ENCODE results near the gene ELOVL3.

DNA sequence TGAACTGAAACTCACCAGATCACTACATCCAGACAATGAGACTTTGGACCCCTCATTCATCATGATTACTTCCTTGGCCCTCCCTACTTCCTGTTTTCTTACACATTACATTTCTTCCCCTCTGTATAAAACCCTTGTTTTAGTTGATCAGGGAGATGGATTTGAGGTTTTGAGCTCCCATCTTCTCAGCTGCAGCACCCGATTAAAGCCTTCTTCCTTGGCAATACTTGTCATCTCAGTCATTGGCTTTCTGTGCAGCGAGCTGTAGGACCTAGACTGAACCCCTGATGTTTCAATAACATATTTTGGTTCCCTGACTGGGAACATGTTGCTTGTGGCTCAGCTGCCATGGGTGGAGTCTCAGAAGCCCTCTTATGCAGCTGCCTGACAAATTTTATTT lies 40.8 kb upstream of the ELOVL3 start:
- TF ChIP-seq JUNB (IDR thresholded peaks at IDR 0.05) = no peak
- TF ChIP-seq CTCF (IDR thresholded peaks at IDR 0.05 in 2 of 3, conservative IDR thresholded peaks at IDR 0.05 in 1 of 3; ENCODE audit: control insufficient read depth in 2 of 3, extremely low read depth in 1 of 3, insufficient read depth in 1 of 3, low read depth in 3 of 3, low read length in 3 of 3) = no peak
- no peak for TF ChIP-seq SPI1 (IDR thresholded peaks at IDR 0.05; ENCODE audit: borderline replicate concordance, insufficient read depth, low read depth, low read length)
- no peak for TF ChIP-seq EP300 (IDR thresholded peaks at IDR 0.05; ENCODE audit: borderline replicate concordance in 1 of 2, control insufficient read depth in 1 of 2, low read depth in 2 of 2, low read length in 2 of 2)
- TF ChIP-seq POLR2AphosphoS5 (IDR thresholded peaks at IDR 0.05; ENCODE audit: low read length) = no peak
- TF ChIP-seq TAF1 (IDR thresholded peaks at IDR 0.05; ENCODE audit: borderline replicate concordance, low read depth, low read length) = no peak
- no peak for TF ChIP-seq EZH2 (IDR thresholded peaks at IDR 0.05; ENCODE audit: borderline replicate concordance, control insufficient read depth, low read depth, low read length)
- TF ChIP-seq CBX5 (IDR thresholded peaks at IDR 0.05; ENCODE audit: low read depth) = no peak
- no peak for TF ChIP-seq MXI1 (IDR thresholded peaks at IDR 0.05; ENCODE audit: low read depth, low read length)
- no peak for TF ChIP-seq SUZ12 (IDR thresholded peaks at IDR 0.05; ENCODE audit: unreplicated experiment)
- no peak for TF ChIP-seq HCFC1 (IDR thresholded peaks at IDR 0.05; ENCODE audit: low read length)
- TF ChIP-seq POLR2AphosphoS2 (IDR thresholded peaks at IDR 0.05; ENCODE audit: low read depth, low read length) = no peak
- no peak for TF ChIP-seq POLR2A (IDR thresholded peaks at IDR 0.05; ENCODE audit: low read depth, low read length)
